COLO668 (cell line): ENCODE measurements around the gene PITPNM1.
A peak's percentile ranks its signal among the peaks of the same experiment; 100 is the strongest.
"Not testable (repeated sequence)": the region's sequence is repeated elsewhere in the genome, so short reads cannot be mapped to it uniquely, and the experiment has no call there.

Experiments used
- DNase-seq: peaks from one replicate; lab custom pipeline; 2025; ENCODE audit not compliant: unreplicated experiment; lab: John Stamatoyannopoulos, UW

PITPNM1 gene

GRCh38 chr11:67523556-67524479 is 18.7 kb upstream of the PITPNM1 start:
- no peak for DNase-seq

GRCh38 chr11:67522844-67523555 is 17.8 kb upstream of the PITPNM1 start, which contains the start of gene CABP2:
Gene CABP2 (minus strand): TSS chr11:67523446. CDS start chr11:67523326, 120 bp downstream.
- DNase-seq = no peak

- DNase-seq = no peak
Measured at GRCh38 chr11:67522338-67522737, 17.2 kb upstream of the PITPNM1 start.

- no peak for DNase-seq
Measured at GRCh38 chr11:67521924-67522323, 16.8 kb upstream of the PITPNM1 start.

GRCh38 chr11:67520856-67521824 is 16.0 kb upstream of the PITPNM1 start:
- no peak for DNase-seq

- DNase-seq = no peak
Measured at GRCh38 chr11:67519726-67520125, 14.6 kb upstream of the PITPNM1 start.

- no peak for DNase-seq
Measured at GRCh38 chr11:67517784-67518552, 12.8 kb upstream of the PITPNM1 start.

GRCh38 chr11:67516806-67517205 is 11.6 kb upstream of the PITPNM1 start:
- DNase-seq = no peak

- DNase-seq = no peak
Measured at GRCh38 chr11:67514116-67514515, 9.0 kb upstream of the PITPNM1 start.

GRCh38 chr11:67511558-67511957 is 6.4 kb upstream of the PITPNM1 start:
- DNase-seq = not testable (repeated sequence)

- DNase-seq = no peak
Measured at GRCh38 chr11:67510023-67510345, 4.8 kb upstream of the PITPNM1 start.

GRCh38 chr11:67508486-67509121 is 3.4 kb upstream of the PITPNM1 start:
- DNase-seq = peak; percentile 98

GRCh38 chr11:67507864-67508485 is 2.8 kb upstream of the PITPNM1 start, which contains the start of gene CDK2AP2:
Gene CDK2AP2 (minus strand): TSS chr11:67508162. CDS start chr11:67508082, 80 bp downstream.
- DNase-seq = peak; percentile 99

GRCh38 chr11:67507242-67507863 is 2.2 kb upstream of the PITPNM1 start:
- no peak for DNase-seq

- DNase-seq = no peak
Measured at GRCh38 chr11:67506426-67507051, 1.4 kb upstream of the PITPNM1 start.

- DNase-seq = peak; percentile 93
Measured at GRCh38 chr11:67505605-67506396, 638 bp upstream of the PITPNM1 start.
